Peyer's patch (tissue), 4 donors: ENCODE data around the gene KCNK10.

ENCODE experiments used
- CTCF ChIP-seq, 6 experiments: fragments of 450-650 bp in 4 of 6; fragments of 200-600 bp in 2 of 6; sonication (generic) in 1 of 6; IDR thresholded peaks; one replicate each; pipeline ENCODE4 v1.5.1; 2017 to 2019; ENCODE audit warnings: antibody characterized with exemption in 6 of 6, mild to moderate bottlenecking in 3 of 6, moderate library complexity in 1 of 6
- POLR2A ChIP-seq, 2 donors: fragments of 450-650 bp; IDR thresholded peaks; one replicate each; pipeline ENCODE4 v1.5.1; 2017; ENCODE audit warnings: antibody characterized with exemption in 2 of 2, mild to moderate bottlenecking in 2 of 2, moderate library complexity in 2 of 2

GRCh38 chr14:88196116-88196890, 126.8 kb downstream of the KCNK10 start:
- TF ChIP-seq CTCF (IDR thresholded peaks at IDR 0.05) (no peak), POLR2A (IDR thresholded peaks at IDR 0.05) (no peak)
